ENCODE results near the gene MSI2. TPM values are rescaled to one million over a fixed set of nuclear protein-coding genes. Genes with fewer than 3 reads are reported as not detected.

MSI2 gene
- total and polyA plus RNA-seq, 2 experiments from 2014 or later, result 15.7 to 76.4 TPM

DNA sequence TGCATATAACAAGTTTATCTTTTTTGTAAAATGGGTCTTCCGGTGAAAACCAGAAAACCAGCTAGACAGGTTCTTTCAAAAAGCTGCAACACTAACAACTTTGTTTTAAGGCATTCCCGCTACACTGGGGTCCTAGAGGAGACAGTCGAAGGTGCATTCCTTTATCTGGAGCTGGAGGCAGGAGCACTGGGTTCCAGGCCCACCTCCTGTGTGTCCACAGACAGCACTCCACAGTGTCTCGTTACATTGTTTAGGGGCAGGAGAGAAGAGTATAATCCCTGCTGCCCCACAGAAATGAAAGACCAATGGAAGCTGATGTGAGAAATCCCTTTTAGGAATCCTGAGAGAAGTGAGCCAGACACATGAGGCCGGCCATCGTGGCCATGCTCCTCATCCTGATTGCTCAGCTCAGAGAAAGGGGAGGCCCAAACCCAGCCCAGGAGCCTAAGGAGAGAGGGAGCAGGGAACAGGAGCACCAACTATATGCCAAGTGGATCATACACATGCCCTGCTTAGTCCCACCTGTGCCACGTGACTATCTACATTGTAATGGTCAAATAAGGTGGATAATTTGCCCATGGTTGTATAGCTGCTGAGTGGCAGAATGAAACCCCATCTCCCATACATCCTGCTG, 429.3 kb downstream of the MSI2 start:
- Histone ChIP-seq H3K4me1 (ENCODE audit: low read depth) (no peaks in the 10 kb centered on the region), H3K36me3 (no peaks in the 10 kb centered on the region)

GRCh38 chr17:57687642-57688041, 431.3 kb downstream of the MSI2 start:
- H3K36me3 ChIP-seq, result no peaks in the 10 kb centered on the region
- no peak for DNase-seq (ENCODE audit: low read depth in 1 of 2, low spot score in 1 of 2)
- no peak for TF ChIP-seq CTCF (IDR thresholded peaks at IDR 0.05; ENCODE audit: low read depth, low read length)
- no peaks in the 10 kb centered on the region for H3K27me3 ChIP-seq
- H3K27ac ChIP-seq, result no peak overlapping the region
- H3K4me3 ChIP-seq, result no peak overlapping the region
- H3K4me1 ChIP-seq (ENCODE audit: low read depth), result no peaks in the 10 kb centered on the region
- H3K9me3 ChIP-seq (ENCODE audit: low read depth), result no peaks in the 10 kb centered on the region

More for the DNA sequence above, 429.3 kb downstream of the MSI2 start:
- Histone ChIP-seq H3K9me3 (ENCODE audit: low read depth) (no peaks in the 10 kb centered on the region), H3K27me3 (no peaks in the 10 kb centered on the region), H3K4me3 (no peak overlapping the region), H3K27ac (no peak overlapping the region)
- TF ChIP-seq CTCF (IDR thresholded peaks at IDR 0.05; ENCODE audit: low read depth, low read length), result no peak
- DNase-seq (ENCODE audit: low read depth in 1 of 2, low spot score in 1 of 2), result no peak

DNA sequence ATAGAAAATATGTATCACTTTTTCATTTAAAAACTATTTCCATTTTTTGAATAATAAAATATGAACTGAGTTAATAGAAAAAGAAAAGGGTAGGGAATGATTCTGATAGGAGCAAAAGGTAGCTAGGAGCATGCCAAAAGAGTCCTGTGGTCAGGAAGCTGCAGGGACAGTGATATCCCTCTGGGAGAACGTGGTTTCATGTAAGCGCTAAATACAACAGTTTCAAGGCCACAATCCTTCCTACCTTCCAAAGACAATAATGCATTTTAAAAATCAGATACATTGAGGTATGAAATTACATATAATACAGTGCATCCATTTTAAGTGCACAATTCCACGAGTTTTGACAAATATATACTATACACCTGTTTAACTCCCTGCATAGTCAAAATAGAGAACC, 432.9 kb downstream of the MSI2 start:
- no peak for DNase-seq (ENCODE audit: low read depth in 1 of 2, low spot score in 1 of 2)
- Histone ChIP-seq H3K4me1 (ENCODE audit: low read depth) (no peaks in the 10 kb centered on the region), H3K9me3 (ENCODE audit: low read depth) (no peaks in the 10 kb centered on the region), H3K27me3 (no peaks in the 10 kb centered on the region), H3K27ac (no peak overlapping the region), H3K36me3 (no peaks in the 10 kb centered on the region), H3K4me3 (no peak overlapping the region)
- TF ChIP-seq CTCF (IDR thresholded peaks at IDR 0.05; ENCODE audit: low read depth, low read length), result no peak

GRCh38 chr17:57691939-57692338, 435.6 kb downstream of the MSI2 start:
- H3K9me3 ChIP-seq (ENCODE audit: low read depth), result no peaks in the 10 kb centered on the region
- H3K36me3 ChIP-seq, result no peaks in the 10 kb centered on the region
- no peak for DNase-seq (ENCODE audit: low read depth in 1 of 2, low spot score in 1 of 2)
- H3K4me3 ChIP-seq, result no peak overlapping the region
- H3K27me3 ChIP-seq, result no peaks in the 10 kb centered on the region
- TF ChIP-seq CTCF (IDR thresholded peaks at IDR 0.05; ENCODE audit: low read depth, low read length), result no peak
- H3K27ac ChIP-seq, result no peak overlapping the region
- no peaks in the 10 kb centered on the region for H3K4me1 ChIP-seq (ENCODE audit: low read depth)

GRCh38 chr17:57692770-57693169, 436.4 kb downstream of the MSI2 start:
- Histone ChIP-seq H3K4me1 (ENCODE audit: low read depth) (no peaks in the 10 kb centered on the region), H3K4me3 (no peak overlapping the region), H3K27ac (no peak overlapping the region), H3K36me3 (no peaks in the 10 kb centered on the region), H3K9me3 (ENCODE audit: low read depth) (no peaks in the 10 kb centered on the region), H3K27me3 (no peaks in the 10 kb centered on the region)
- DNase-seq (ENCODE audit: low read depth in 1 of 2, low spot score in 1 of 2), result no peak
- TF ChIP-seq CTCF (IDR thresholded peaks at IDR 0.05; ENCODE audit: low read depth, low read length), result no peak
